Measurements from ENCODE around the gene KLHL6.

Gene KLHL6

DNA sequence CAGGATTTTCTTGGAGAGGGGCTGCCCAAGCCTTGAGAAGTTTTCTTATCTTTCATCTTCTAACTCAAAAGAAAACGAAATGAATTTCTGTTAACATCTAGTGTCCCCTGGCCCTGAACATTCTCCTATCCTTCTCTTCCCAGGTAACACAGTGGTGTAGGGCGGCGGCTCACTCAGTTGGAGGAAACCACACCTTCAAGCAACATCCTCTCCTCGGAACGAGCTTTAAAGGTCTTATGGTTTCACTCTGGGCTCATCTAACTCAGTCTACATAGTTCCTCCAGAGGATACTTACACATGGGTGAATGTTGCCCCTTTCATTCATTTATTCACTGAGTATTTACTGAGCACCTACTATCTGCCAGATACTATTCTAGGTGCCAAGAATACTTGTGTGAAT is 31.0 kb upstream of the KLHL6 start:
- no peak for TF ChIP-seq ZFX (IDR thresholded peaks at IDR 0.05)
- TF ChIP-seq, protein P1, sequence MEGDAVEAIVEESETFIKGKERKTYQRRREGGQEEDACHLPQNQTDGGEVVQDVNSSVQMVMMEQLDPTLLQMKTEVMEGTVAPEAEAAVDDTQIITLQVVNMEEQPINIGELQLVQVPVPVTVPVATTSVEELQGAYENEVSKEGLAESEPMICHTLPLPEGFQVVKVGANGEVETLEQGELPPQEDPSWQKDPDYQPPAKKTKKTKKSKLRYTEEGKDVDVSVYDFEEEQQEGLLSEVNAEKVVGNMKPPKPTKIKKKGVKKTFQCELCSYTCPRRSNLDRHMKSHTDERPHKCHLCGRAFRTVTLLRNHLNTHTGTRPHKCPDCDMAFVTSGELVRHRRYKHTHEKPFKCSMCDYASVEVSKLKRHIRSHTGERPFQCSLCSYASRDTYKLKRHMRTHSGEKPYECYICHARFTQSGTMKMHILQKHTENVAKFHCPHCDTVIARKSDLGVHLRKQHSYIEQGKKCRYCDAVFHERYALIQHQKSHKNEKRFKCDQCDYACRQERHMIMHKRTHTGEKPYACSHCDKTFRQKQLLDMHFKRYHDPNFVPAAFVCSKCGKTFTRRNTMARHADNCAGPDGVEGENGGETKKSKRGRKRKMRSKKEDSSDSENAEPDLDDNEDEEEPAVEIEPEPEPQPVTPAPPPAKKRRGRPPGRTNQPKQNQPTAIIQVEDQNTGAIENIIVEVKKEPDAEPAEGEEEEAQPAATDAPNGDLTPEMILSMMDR (conservative IDR thresholded peaks at IDR 0.05): no peak
- no peak overlapping the region for H3K27ac ChIP-seq

DNA sequence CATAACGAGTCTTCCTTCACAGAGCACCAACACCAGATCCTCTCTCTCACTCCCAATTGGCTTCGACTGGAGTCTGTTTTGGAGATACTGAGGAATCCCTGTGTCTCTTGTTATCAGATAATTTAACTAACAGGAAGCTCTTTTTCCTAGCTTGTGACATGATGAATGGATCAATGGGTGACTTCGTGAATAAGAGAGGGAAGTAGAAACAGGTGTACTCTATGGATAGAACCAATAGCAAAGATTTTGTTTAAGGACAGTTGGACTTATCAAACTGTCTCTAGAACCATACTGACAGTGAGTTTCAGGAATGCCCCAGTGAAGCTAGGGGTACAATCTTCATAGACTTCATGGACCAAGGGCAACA is 29.4 kb upstream of the KLHL6 start:
- no peak for TF ChIP-seq ZFX (IDR thresholded peaks at IDR 0.05)
- TF ChIP-seq, protein P1 (conservative IDR thresholded peaks at IDR 0.05): no peak
- no peak overlapping the region for H3K27ac ChIP-seq

DNA sequence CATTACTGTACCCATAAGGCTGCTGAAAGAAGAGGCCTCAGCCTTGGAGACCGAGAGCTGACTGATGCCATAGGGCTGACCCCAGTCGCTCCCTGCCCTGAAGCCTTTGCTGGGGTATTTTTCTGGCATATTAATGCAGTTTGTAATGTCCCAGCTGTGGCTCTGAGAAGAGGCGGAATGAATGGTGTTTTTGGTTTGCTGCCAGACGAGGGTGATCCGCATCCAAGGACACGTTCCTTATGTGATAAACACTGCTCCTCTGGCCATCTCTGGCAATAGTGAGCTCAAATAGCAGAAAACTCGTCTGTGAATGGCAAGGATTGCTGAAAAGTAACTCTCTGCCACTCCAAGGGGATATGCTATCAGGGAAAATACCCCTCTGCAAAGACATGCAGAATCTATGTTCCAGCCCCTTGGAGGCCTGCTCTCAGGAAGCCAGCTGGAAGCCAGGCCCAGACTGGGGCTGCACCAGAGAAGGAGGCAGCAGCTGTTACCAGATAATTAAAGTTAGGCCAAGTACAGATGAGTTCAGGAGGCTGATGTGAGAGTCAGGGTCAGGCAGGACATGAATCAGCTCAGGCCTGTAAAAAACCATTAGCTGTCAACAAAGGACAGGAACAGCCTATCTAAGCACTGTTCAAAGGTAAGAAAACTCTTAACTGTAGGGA is 28.9 kb upstream of the KLHL6 start:
- TF ChIP-seq, protein P1 (conservative IDR thresholded peaks at IDR 0.05): no peak
- TF ChIP-seq ZFX (IDR thresholded peaks at IDR 0.05): no peak
- H3K27ac ChIP-seq: no peak overlapping the region

DNA sequence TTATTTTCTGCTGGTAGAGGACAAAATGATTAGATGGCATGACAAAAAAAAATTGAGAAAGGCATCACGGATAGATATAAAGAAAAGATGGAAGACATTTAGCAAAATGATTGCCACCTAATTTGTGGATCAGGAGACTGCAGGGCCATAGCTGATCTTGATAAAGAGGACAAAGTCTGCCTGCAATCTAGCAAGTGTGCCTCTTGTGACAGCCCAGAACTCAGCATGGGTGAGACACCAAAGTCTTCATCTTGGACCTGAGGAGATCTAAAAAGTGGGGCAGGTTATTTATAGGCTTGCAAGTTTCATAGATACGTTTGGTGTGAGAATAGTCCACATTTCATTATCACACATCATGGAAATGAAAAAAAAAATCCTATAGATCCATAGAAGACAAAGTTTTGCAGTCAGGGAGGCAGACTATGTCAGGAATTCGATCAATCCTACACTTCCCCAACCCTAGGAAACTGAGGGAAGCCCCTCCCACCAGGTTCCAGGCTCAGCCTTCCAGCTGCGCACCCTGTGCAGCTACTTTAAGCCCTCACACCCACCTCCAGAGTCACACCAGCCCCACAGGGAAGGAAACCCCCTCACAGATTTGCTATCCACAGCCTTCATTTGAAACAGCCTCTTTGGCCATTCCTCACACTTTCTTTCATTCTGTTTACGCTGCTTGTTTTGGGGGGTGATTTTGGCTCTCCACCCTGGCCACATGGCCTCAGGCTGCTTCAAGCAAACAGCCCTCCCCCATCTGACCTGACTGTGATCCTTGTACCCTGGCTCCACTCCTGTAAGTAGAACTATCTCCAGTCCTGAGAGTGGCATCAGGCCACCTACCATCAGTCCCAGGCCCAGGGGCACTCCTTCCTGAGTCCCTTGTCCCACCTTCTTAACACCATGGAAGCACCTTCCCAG is 28.1 kb upstream of the KLHL6 start:
- no peak overlapping the region for H3K27ac ChIP-seq
- no peak for TF ChIP-seq ZFX (IDR thresholded peaks at IDR 0.05)
- TF ChIP-seq, protein P1 (conservative IDR thresholded peaks at IDR 0.05): no peak

DNA sequence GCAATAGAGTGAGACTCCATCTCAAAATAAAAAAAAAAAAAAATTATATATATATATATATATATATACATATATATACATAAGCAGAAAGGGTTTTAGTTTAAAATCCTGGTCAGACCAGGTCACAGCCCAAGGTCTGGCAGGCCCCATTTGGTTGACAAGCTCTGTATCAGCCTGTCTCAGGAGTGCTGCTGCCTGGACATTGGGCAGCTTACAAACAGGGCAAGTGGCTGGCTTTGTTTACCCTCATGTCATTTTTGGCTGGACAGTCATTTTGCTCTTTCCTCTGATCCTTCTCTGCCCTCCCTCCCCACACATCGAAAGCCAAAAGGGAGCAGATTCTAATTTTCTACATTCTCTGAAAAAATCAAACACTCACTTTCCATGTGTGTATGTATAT is 26.7 kb upstream of the KLHL6 start:
- TF ChIP-seq, protein P1 (conservative IDR thresholded peaks at IDR 0.05): no peak
- TF ChIP-seq ZFX (IDR thresholded peaks at IDR 0.05): no peak

DNA sequence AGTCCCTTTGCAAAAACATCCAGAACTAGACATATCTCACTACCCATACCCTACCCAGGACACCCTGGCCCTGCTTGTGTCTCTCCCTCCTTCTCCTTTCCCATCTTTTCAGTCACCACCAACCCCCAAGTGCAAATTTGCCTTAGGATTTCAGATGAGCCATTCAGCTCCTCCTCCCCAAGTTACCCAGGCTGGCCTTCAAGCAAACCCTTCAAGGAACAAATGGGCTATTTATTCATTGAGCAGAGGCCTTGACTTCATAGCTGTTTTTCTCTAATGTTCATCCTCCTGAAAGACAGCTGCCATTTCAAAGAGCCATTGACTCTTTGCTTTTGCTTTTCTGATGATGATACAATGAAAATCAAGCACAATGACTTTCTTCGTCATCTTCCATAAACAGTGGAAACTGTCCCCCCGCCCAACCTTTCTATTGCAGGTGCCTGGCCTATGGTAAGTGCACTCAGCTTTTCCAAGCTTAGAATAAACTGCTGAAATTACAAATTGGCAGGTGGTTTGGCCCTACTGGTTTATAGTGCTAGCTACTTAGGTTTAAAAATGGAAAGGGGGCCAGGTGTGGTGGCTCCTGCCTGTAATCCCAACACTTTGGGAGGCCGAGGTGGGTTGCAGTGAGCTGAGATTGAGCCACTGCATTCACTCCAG is 26.1 kb upstream of the KLHL6 start:
- H3K27ac ChIP-seq: no peak overlapping the region
- TF ChIP-seq, protein P1 (conservative IDR thresholded peaks at IDR 0.05): no peak
- TF ChIP-seq ZFX (IDR thresholded peaks at IDR 0.05): no peak

More for the DNA sequence above, 26.7 kb upstream of the KLHL6 start:
- no peak overlapping the region for H3K27ac ChIP-seq
